Smooth muscle cell (in vitro differentiated cells): ENCODE data around the gene PRR23E. TPM values are rescaled to one million over a fixed set of nuclear protein-coding genes. Genes with fewer than 3 reads are reported as not detected.

ENCODE experiments used
- DNase-seq: peaks from one replicate; lab custom pipeline; 2025; ENCODE audit not compliant: unreplicated experiment; lab: John Stamatoyannopoulos, UW
- H2AFZ ChIP-seq: fragments of 200-600 bp; sonication (generic); 2 replicates; pipeline ENCODE4 v1.6.0; 2016; ENCODE audit warnings: antibody characterized with exemption, low read depth, mild to moderate bottlenecking
- H3F3A ChIP-seq: fragments of 200-600 bp; sonication (generic); 2 replicates; pipeline ENCODE4 v1.6.0; 2017; ENCODE audit warnings: antibody characterized with exemption, low read depth
- H3K27ac ChIP-seq: fragments of 200-600 bp; sonication (generic); 2 replicates; pipeline ENCODE4 v1.5.1; 2016; ENCODE audit warnings: low read depth, mild to moderate bottlenecking
- H3K27me3 ChIP-seq: fragments of 200-600 bp; sonication (generic); 2 replicates; pipeline ENCODE4 v1.6.1; 2016; ENCODE audit warnings: low read depth, mild to moderate bottlenecking
- H3K36me3 ChIP-seq: fragments of 200-600 bp; sonication (generic); 2 replicates; pipeline ENCODE4 v1.5.1; 2016; ENCODE audit warnings: low read depth
- H3K4me1 ChIP-seq: fragments of 200-600 bp; sonication (generic); 2 replicates; pipeline ENCODE4 v1.5.1; 2016; ENCODE audit warnings: low read depth
- H3K4me2 ChIP-seq: fragments of 200-600 bp; sonication (generic); 2 replicates; pipeline ENCODE4 v1.6.0; 2016; ENCODE audit warnings: mild to moderate bottlenecking
- H3K4me3 ChIP-seq: fragments of 200-600 bp; sonication (generic); 2 replicates; pipeline ENCODE4 v1.5.1; 2016; ENCODE audit warnings: mild to moderate bottlenecking
- H3K79me2 ChIP-seq: fragments of 200-600 bp; sonication (generic); 2 replicates; pipeline ENCODE4 v1.6.0; 2016; ENCODE audit warnings: low read depth, mild to moderate bottlenecking
- H3K9ac ChIP-seq: fragments of 200-600 bp; sonication (generic); 2 replicates; pipeline ENCODE4 v1.6.0; 2016; ENCODE audit warnings: low read depth
- H3K9me3 ChIP-seq: fragments of 200-600 bp; sonication (generic); replicated peaks from 2 replicates; pipeline ENCODE4 v1.5.1; 2016; ENCODE audit warnings: low read depth
- H4K20me1 ChIP-seq: fragments of 200-600 bp; sonication (generic); 2 replicates; pipeline ENCODE4 v1.6.0; 2016; ENCODE audit warnings: low read depth
- WGBS: methylation state at CpG from one replicate; pipeline ENCODE4 v1.1.7; 2016; ENCODE audit warnings: low lambda C conversion rate; 5-methylcytosine and 5-hydroxymethylcytosine counted together
- polyA plus RNA-seq: library from polyadenylated mRNA; unstranded; fragments of >200 nt; fragmentation: Nextera tagmentation; extraction: Ambion mirVana; gene quantifications from 2 replicates; pipeline ENCODE4 v1.2.1, GENCODE V29; 2016
- total RNA-seq: library from RNA; depleted of rRNA; stranded (reverse); fragments of >200 nt; gene quantifications from 2 replicates; pipeline ENCODE4 v1.2.3, GENCODE V29; 2014
- TF ChIP-seq, protein P1 (sequence below): fragments of 200-600 bp; sonication (generic); IDR thresholded peaks from 2 replicates; pipeline ENCODE4 v1.5.1; 2017; ENCODE audit warnings: borderline replicate concordance, mild to moderate bottlenecking, antibody characterized with exemption; ENCODE audit not compliant: insufficient read depth, poor library complexity, severe bottlenecking

The PRR23E gene
- total and polyA plus RNA-seq, 2 experiments from 2014 or later = not detected

DNA sequence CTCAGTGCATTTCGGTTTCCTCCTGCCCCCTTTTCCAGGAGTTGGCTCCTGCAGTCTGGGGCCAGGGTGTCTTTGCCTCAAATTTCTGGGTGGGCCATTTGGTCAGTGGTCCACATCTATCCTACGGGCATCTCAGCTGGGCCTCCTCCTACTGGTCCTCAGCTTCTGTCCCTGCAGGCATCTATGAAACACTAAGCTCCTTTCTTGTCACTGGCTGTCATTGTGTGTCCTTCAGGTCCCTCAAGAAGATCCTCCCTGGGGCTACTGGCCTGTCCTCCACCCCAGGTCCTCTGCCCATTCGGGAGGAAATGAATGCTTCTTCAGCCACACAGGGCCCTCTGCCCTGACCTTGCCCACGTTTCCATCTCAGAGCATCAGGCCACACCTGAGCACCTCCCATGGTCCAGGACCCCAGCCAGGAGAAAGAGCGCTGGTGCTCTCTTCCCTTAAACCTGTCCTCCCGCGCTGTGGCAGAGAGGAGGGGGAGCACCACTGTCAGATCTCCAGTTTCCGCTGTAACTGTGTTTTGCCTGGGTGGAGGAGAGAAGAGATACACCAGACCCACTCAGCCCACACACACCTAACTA, 1.8 kb downstream of the PRR23E start:
- no peak overlapping the region for H3K27ac ChIP-seq
- H2AFZ ChIP-seq = no peak overlapping the region
- no peaks in the 10 kb centered on the region for H3K79me2 ChIP-seq
- no peaks in the 10 kb centered on the region for H3K9me3 ChIP-seq
- H4K20me1 ChIP-seq = no peaks in the 10 kb centered on the region
- no peaks in the 10 kb centered on the region for H3F3A ChIP-seq
- H3K4me2 ChIP-seq = no peak overlapping the region
- no peaks in the 10 kb centered on the region for H3K36me3 ChIP-seq
- H3K27me3 ChIP-seq = peaks cover 5% of the 10 kb centered on the region
- 90% methylated on average over 8 of the region's 8 CpGs for WGBS
- no peak overlapping the region for H3K9ac ChIP-seq
- H3K4me1 ChIP-seq = no peaks in the 10 kb centered on the region
- no peak overlapping the region for H3K4me3 ChIP-seq
- DNase-seq = no peak
- TF ChIP-seq, protein P1, sequence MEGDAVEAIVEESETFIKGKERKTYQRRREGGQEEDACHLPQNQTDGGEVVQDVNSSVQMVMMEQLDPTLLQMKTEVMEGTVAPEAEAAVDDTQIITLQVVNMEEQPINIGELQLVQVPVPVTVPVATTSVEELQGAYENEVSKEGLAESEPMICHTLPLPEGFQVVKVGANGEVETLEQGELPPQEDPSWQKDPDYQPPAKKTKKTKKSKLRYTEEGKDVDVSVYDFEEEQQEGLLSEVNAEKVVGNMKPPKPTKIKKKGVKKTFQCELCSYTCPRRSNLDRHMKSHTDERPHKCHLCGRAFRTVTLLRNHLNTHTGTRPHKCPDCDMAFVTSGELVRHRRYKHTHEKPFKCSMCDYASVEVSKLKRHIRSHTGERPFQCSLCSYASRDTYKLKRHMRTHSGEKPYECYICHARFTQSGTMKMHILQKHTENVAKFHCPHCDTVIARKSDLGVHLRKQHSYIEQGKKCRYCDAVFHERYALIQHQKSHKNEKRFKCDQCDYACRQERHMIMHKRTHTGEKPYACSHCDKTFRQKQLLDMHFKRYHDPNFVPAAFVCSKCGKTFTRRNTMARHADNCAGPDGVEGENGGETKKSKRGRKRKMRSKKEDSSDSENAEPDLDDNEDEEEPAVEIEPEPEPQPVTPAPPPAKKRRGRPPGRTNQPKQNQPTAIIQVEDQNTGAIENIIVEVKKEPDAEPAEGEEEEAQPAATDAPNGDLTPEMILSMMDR = no peak

DNA sequence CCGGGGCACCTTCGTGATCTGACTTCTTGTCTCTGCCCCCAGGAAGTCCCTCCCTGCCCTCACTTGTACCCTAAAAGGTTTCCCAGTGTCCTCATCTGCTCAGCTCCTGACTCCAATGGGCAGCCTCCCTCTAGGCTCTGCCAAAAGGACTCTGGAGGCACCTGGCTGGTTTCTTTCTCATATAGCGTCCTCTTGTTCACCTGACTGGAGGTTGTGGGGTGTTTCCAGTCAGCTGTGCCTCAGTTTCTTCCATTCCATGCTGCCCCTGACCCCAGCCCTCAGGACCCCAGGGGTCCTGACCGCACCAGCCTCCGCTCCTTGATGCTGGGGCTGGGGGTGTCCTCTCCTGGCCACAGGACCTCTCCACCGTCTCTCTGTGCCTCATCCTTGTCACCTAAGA, 2.5 kb downstream of the PRR23E start:
- Histone ChIP-seq H3K27ac (no peak overlapping the region), H3K9me3 (no peaks in the 10 kb centered on the region), H3K4me2 (no peak overlapping the region), H3K9ac (no peak overlapping the region), H3F3A (no peaks in the 10 kb centered on the region), H3K36me3 (no peaks in the 10 kb centered on the region), H3K4me3 (no peak overlapping the region), H2AFZ (no peak overlapping the region), H3K4me1 (no peaks in the 10 kb centered on the region), H4K20me1 (no peaks in the 10 kb centered on the region), H3K27me3 (peaks cover 8% of the 10 kb centered on the region), H3K79me2 (no peaks in the 10 kb centered on the region)
- 80% methylated on average over 6 of the region's 6 CpGs for WGBS
- TF ChIP-seq, protein P1 = no peak
- DNase-seq = no peak

DNA sequence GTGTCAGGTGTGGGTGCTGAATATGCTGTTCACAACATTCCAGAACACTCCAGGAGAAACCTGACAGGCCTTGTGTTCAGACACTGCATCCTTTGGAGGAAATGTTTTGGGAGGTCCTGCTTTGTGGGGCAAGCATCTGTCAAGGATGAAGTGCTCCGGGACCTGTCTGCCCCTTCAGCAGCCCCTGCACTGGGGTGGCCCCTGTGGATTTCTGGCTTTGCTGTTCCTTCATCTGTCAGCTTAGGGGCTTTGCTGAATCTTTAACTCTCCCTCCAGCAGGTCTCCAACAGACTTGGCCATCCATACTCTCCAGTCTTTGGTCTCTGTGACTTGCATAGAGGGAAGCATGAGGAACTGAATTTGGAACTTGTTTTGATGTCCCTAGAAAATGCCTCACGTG, 3.1 kb downstream of the PRR23E start:
- Histone ChIP-seq H3K79me2 (no peaks in the 10 kb centered on the region), H3K27me3 (peaks cover 10% of the 10 kb centered on the region), H3F3A (no peaks in the 10 kb centered on the region), H3K27ac (no peak overlapping the region), H3K4me3 (no peak overlapping the region), H4K20me1 (no peaks in the 10 kb centered on the region), H3K9me3 (no peaks in the 10 kb centered on the region), H3K4me2 (no peak overlapping the region), H3K9ac (no peak overlapping the region), H3K36me3 (no peaks in the 10 kb centered on the region), H2AFZ (no peak overlapping the region), H3K4me1 (no peaks in the 10 kb centered on the region)
- TF ChIP-seq, protein P1 = no peak
- WGBS = 75% methylated on average over 2 of the region's 2 CpGs
- no peak for DNase-seq

DNA sequence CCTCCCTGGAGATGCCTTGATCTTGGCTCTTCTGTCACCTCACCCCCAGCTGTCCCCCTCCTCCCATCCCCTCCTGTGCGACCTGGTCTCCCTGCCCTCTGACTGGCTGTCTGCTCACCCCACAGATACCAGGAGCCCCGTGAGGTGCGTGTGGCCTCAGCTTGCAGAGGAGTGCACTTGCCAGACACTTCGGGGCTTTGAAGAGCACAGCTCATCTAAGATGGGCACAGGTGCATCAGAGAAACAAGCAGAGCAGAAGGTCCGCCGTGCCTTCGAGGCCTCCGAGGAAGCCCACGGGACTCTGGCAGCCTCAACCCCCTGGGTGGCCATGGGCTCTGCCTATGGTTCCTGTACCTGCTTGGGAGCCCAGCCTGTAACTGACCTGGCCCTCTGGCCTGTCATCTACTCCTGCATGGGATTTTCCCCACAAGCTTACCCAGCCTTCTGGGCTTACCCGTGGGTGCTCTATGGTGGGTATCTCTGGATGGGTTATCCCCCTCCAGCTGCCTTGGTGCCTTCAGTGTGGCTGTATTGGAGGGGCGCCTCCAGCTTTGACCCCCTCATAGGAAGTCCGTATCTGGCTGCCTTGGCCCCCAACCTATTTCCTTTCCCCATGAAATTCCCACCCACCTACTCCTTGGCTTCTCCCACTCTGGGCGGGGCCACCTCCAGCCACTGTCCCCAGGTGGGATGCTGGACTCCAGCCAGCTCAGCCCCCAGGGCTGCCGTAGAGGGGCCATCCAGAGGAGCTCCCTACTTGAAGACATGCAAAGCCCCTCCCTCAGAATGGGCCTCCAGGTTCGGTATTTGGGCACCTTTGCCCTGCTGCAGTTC, 3.8 kb downstream of the PRR23E start:
- 95% methylated on average over 15 of the region's 15 CpGs for WGBS
- no peaks in the 10 kb centered on the region for H3K9me3 ChIP-seq

More for the DNA sequence above, 3.8 kb downstream of the PRR23E start:
- H2AFZ ChIP-seq = no peak overlapping the region
- H3F3A ChIP-seq = no peaks in the 10 kb centered on the region
- H3K79me2 ChIP-seq = no peaks in the 10 kb centered on the region
- no peak overlapping the region for H3K27ac ChIP-seq
- H3K36me3 ChIP-seq = no peaks in the 10 kb centered on the region
- TF ChIP-seq, protein P1 = no peak
- no peaks in the 10 kb centered on the region for H3K4me1 ChIP-seq
- no peak for DNase-seq
- H3K27me3 ChIP-seq = peaks cover 10% of the 10 kb centered on the region
- H3K4me2 ChIP-seq = no peak overlapping the region
- H3K9ac ChIP-seq = no peak overlapping the region
- H3K4me3 ChIP-seq = no peak overlapping the region
- no peaks in the 10 kb centered on the region for H4K20me1 ChIP-seq
